ENCODE results near the gene WASHC2A.
"Not testable (repeated sequence)": the region's sequence is repeated elsewhere in the genome, so short reads cannot be mapped to it uniquely, and the experiment has no call there.

The WASHC2A gene

DNA sequence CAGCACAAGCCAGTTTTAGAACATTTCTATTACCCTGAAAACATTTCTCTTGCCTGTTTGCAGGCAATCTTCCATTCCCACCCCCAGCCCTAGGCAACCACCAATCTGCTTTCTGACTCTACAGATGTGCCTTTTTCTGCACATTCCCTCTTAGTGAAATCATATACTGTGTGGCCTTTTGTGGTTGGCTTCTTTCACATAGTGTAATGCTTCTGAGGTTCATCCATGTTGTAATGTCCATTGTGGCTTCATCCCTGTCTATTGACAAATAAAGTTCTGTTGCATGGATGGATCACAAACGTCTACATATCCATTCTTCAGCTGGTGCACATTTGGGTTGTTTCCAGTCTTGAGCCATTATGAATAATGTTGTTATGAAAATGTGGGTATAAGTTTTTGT lies 77.8 kb downstream of the WASHC2A start:
- DNase-seq (ENCODE audit: low spot score), result not testable (repeated sequence)

GRCh38 chr10:50152792-50153272 lies 85.1 kb downstream of the WASHC2A start:
- no peak for DNase-seq (ENCODE audit: low spot score)

- not testable (repeated sequence) for DNase-seq (ENCODE audit: low spot score)
These were observed 90.1 kb downstream of the WASHC2A start for GRCh38 chr10:50157868-50158267.

- DNase-seq (ENCODE audit: low spot score), result not testable (repeated sequence)
These were observed 92.1 kb downstream of the WASHC2A start for GRCh38 chr10:50159856-50160255.

DNA sequence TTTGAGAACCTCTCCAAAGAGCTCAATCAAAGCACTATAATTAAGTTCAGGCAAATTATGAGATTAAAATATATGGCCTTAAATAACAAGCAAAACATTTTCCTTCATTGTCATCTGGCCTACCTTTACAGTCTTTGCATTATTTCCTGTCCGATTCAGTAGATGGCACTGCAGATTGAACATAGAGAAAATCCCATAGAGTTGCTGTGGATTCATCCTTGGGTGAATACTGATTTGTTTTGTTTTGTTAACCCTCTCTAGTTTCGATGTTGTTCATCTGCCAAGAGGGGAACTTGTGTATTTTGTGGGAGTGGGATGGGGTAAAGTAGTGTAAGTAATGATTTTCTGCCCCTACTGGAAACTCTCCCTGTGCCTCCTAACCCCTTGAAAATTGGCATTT lies 97.3 kb downstream of the WASHC2A start:
- DNase-seq (ENCODE audit: low spot score), result not testable (repeated sequence)

DNA sequence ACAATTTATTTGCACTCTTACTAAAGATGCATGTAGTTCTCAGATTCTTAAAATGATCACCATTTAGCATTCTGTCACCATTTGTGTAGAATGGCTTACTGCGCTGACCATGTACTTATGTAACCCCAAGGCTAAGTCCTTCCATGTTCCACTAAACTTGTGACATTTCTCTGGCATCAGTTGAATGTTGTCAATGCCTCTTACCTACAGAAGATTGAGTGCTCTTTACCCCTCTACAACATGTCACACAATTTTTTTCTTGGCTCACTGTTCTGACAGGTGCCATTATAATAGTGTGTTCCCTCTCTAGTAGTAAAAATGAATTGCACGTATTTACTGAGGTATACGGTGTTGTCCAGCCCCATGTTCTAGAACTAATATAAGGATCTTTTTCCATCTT lies 100.1 kb downstream of the WASHC2A start:
- not testable (repeated sequence) for DNase-seq (ENCODE audit: low spot score)

GRCh38 chr10:50169506-50169905 lies 101.8 kb downstream of the WASHC2A start:
- DNase-seq (ENCODE audit: low spot score), result peak; percentile 70

GRCh38 chr10:50174788-50175525 lies 107.2 kb downstream of the WASHC2A start:
- DNase-seq (ENCODE audit: low spot score), result not testable (repeated sequence)

Data from RKO (cell line).